ENCODE results near the gene GOLIM4. TPM values are rescaled to one million over a fixed set of nuclear protein-coding genes. Genes with fewer than 3 reads are reported as not detected.
"Not testable (repeated sequence)": the region's sequence is repeated elsewhere in the genome, so short reads cannot be mapped to it uniquely, and the experiment has no call there.

GOLIM4 gene
- total RNA-seq: 29.3 and 30.8 TPM in 2 replicates
- long read RNA-seq, full-length matches to known transcripts: 3 of 42 reads
- long read RNA-seq, partial matches to known transcripts: 31 of 42 reads
- long read RNA-seq, other reads (novel, unspliced or antisense): 8 of 42 reads

- no peaks in the 10 kb centered on the region for H3K27me3 Mint-ChIP-seq (ENCODE audit: low read depth)
- no peaks in the 10 kb centered on the region for H3K36me3 Mint-ChIP-seq (ENCODE audit: low read depth)
- peaks cover 36% of the 10 kb centered on the region for H3K4me1 Mint-ChIP-seq
- TF ChIP-seq CTCF (conservative IDR thresholded peaks at IDR 0.05): no peak
- DNase-seq (ENCODE audit: low read depth, low spot score): peak; percentile 87
- peak within 1 kb of the TSS; percentile 94 for H3K4me3 Mint-ChIP-seq
- peak within 1 kb of the TSS; percentile 97 for H3K27ac Mint-ChIP-seq (ENCODE audit: unreplicated experiment)
- H3K9me3 Mint-ChIP-seq: no peaks in the 10 kb centered on the region
Observed at GRCh38 chr3:168095611-168096209, at the start of gene GOLIM4. Gene GOLIM4, minus strand, starts transcription at chr3:168095924. Its CDS starts 639 bp downstream, at chr3:168095285.

GRCh38 chr3:168141405-168141998 lies 45.8 kb upstream of the GOLIM4 start:
- DNase-seq (ENCODE audit: low read depth, low spot score): no peak
- H3K27me3 Mint-ChIP-seq (ENCODE audit: low read depth): no peaks in the 10 kb centered on the region
- no peak for TF ChIP-seq CTCF (conservative IDR thresholded peaks at IDR 0.05)
- H3K4me1 Mint-ChIP-seq: no peaks in the 10 kb centered on the region
- H3K36me3 Mint-ChIP-seq (ENCODE audit: low read depth): no peaks in the 10 kb centered on the region
- no peak overlapping the region for H3K4me3 Mint-ChIP-seq
- H3K9me3 Mint-ChIP-seq: no peaks in the 10 kb centered on the region
- no peak overlapping the region for H3K27ac Mint-ChIP-seq (ENCODE audit: unreplicated experiment)

GRCh38 chr3:168139947-168140346 lies 44.2 kb upstream of the GOLIM4 start:
- H3K36me3 Mint-ChIP-seq (ENCODE audit: low read depth): no peaks in the 10 kb centered on the region
- H3K27me3 Mint-ChIP-seq (ENCODE audit: low read depth): no peaks in the 10 kb centered on the region
- no peak overlapping the region for H3K4me3 Mint-ChIP-seq
- H3K4me1 Mint-ChIP-seq: no peaks in the 10 kb centered on the region
- no peaks in the 10 kb centered on the region for H3K9me3 Mint-ChIP-seq
- no peak for DNase-seq (ENCODE audit: low read depth, low spot score)
- no peak overlapping the region for H3K27ac Mint-ChIP-seq (ENCODE audit: unreplicated experiment)
- TF ChIP-seq CTCF (conservative IDR thresholded peaks at IDR 0.05): no peak

- Mint-ChIP-seq H3K36me3 (ENCODE audit: low read depth) (no peaks in the 10 kb centered on the region), H3K4me1 (no peaks in the 10 kb centered on the region), H3K9me3 (no peaks in the 10 kb centered on the region), H3K27me3 (ENCODE audit: low read depth) (no peaks in the 10 kb centered on the region), H3K4me3 (no peak overlapping the region), H3K27ac (ENCODE audit: unreplicated experiment) (no peak overlapping the region)
- DNase-seq (ENCODE audit: low read depth, low spot score): no peak
- TF ChIP-seq CTCF (conservative IDR thresholded peaks at IDR 0.05): no peak
Observed at GRCh38 chr3:168138421-168138820, 42.7 kb upstream of the GOLIM4 start.

- no peak for TF ChIP-seq CTCF (conservative IDR thresholded peaks at IDR 0.05)
- H3K27me3 Mint-ChIP-seq (ENCODE audit: low read depth): no peaks in the 10 kb centered on the region
- peaks cover 2% of the 10 kb centered on the region for H3K9me3 Mint-ChIP-seq
- DNase-seq (ENCODE audit: low read depth, low spot score): no peak
- no peak overlapping the region for H3K27ac Mint-ChIP-seq (ENCODE audit: unreplicated experiment)
- no peaks in the 10 kb centered on the region for H3K4me1 Mint-ChIP-seq
- H3K36me3 Mint-ChIP-seq (ENCODE audit: low read depth): peaks cover 3% of the 10 kb centered on the region
- no peak overlapping the region for H3K4me3 Mint-ChIP-seq
Observed at GRCh38 chr3:168134931-168135330, 39.2 kb upstream of the GOLIM4 start.

- H3K9me3 Mint-ChIP-seq: peaks cover 17% of the 10 kb centered on the region
- not testable (repeated sequence) for DNase-seq (ENCODE audit: low read depth, low spot score); H3K4me3 Mint-ChIP-seq; H3K27ac Mint-ChIP-seq (ENCODE audit: unreplicated experiment); H3K4me1 Mint-ChIP-seq; H3K27me3 Mint-ChIP-seq (ENCODE audit: low read depth)
- H3K36me3 Mint-ChIP-seq (ENCODE audit: low read depth): peaks cover 11% of the 10 kb centered on the region
Observed at GRCh38 chr3:168130250-168130649, 34.5 kb upstream of the GOLIM4 start.

- H3K9me3 Mint-ChIP-seq: peaks cover 17% of the 10 kb centered on the region
- not testable (repeated sequence) for H3K4me3 Mint-ChIP-seq; DNase-seq (ENCODE audit: low read depth, low spot score); H3K27ac Mint-ChIP-seq (ENCODE audit: unreplicated experiment); H3K4me1 Mint-ChIP-seq; H3K27me3 Mint-ChIP-seq (ENCODE audit: low read depth)
- H3K36me3 Mint-ChIP-seq (ENCODE audit: low read depth): peaks cover 11% of the 10 kb centered on the region
Observed at GRCh38 chr3:168128463-168128862, 32.7 kb upstream of the GOLIM4 start.

Measured in neural crest cell (in vitro differentiated cells).